SHP77 treated with DMSO at 0.1 percent for 48 hours (cell line): ENCODE measurements around the gene BHLHE23.

ENCODE experiments used
- DNase-seq: peaks from one replicate; lab custom pipeline; 2025; lab: John Stamatoyannopoulos, UW

Gene BHLHE23

GRCh38 chr20:63009045-63009961 lies 2.5 kb upstream of the BHLHE23 start:
- peak; percentile 34 for DNase-seq

GRCh38 chr20:63008541-63009044 lies 1.8 kb upstream of the BHLHE23 start:
- DNase-seq = no peak

GRCh38 chr20:63007646-63008488 lies 1.1 kb upstream of the BHLHE23 start:
- DNase-seq = no peak

GRCh38 chr20:63007360-63007645 lies 539 bp upstream of the BHLHE23 start:
- DNase-seq = no peak

- no peak for DNase-seq
These were observed 763 bp downstream of the BHLHE23 start for GRCh38 chr20:63005862-63006539.

- no peak for DNase-seq
These were observed 1.4 kb downstream of the BHLHE23 start for GRCh38 chr20:63005365-63005861.

- no peak for DNase-seq
These were observed 2.0 kb downstream of the BHLHE23 start for GRCh38 chr20:63004607-63005364.

GRCh38 chr20:63003546-63003945 lies 3.2 kb downstream of the BHLHE23 start:
- no peak for DNase-seq

GRCh38 chr20:63002511-63002910 lies 4.3 kb downstream of the BHLHE23 start:
- no peak for DNase-seq

- DNase-seq = no peak
These were observed 5.8 kb downstream of the BHLHE23 start for GRCh38 chr20:63000958-63001357.

GRCh38 chr20:63000036-63000435 lies 6.7 kb downstream of the BHLHE23 start:
- DNase-seq = no peak

GRCh38 chr20:62999580-62999979 lies 7.2 kb downstream of the BHLHE23 start:
- no peak for DNase-seq

- DNase-seq = no peak
These were observed 8.3 kb downstream of the BHLHE23 start for GRCh38 chr20:62998449-62998848.

GRCh38 chr20:62997417-62998035 lies 9.2 kb downstream of the BHLHE23 start:
- DNase-seq = no peak

GRCh38 chr20:62996596-62996982 lies 10.2 kb downstream of the BHLHE23 start:
- no peak for DNase-seq

GRCh38 chr20:62995898-62996595 lies 10.7 kb downstream of the BHLHE23 start:
- DNase-seq = peak; percentile 39

- DNase-seq = no peak
These were observed 11.3 kb downstream of the BHLHE23 start for GRCh38 chr20:62995481-62995880.

GRCh38 chr20:62994869-62995281 lies 11.9 kb downstream of the BHLHE23 start:
- no peak for DNase-seq

- no peak for DNase-seq
These were observed 12.8 kb downstream of the BHLHE23 start for GRCh38 chr20:62993856-62994494.

GRCh38 chr20:62991863-62992262 lies 14.9 kb downstream of the BHLHE23 start:
- no peak for DNase-seq
